ENCODE measurements around the gene SAE1.
"Not testable (repeated sequence)": the region's sequence is repeated elsewhere in the genome, so short reads cannot be mapped to it uniquely, and the experiment has no call there.

SAE1 gene

GRCh38 chr19:47132194-47132852 is 1.7 kb downstream of the SAE1 start:
- DNase-seq, result no peak

- no peak for DNase-seq
Measured at GRCh38 chr19:47133021-47133471, 2.4 kb downstream of the SAE1 start.

- no peak for DNase-seq
Measured at GRCh38 chr19:47134545-47134944, 3.9 kb downstream of the SAE1 start.

GRCh38 chr19:47135156-47135555 is 4.5 kb downstream of the SAE1 start:
- DNase-seq, result no peak

- DNase-seq, result not testable (repeated sequence)
Measured at GRCh38 chr19:47141252-47141651, 10.6 kb downstream of the SAE1 start.

- DNase-seq, result no peak
Measured at GRCh38 chr19:47141695-47142094, 11.1 kb downstream of the SAE1 start.

- no peak for DNase-seq
Measured at GRCh38 chr19:47142779-47143178, 12.1 kb downstream of the SAE1 start.

GRCh38 chr19:47143322-47144073 is 12.9 kb downstream of the SAE1 start:
- no peak for DNase-seq

GRCh38 chr19:47144630-47145029 is 14.0 kb downstream of the SAE1 start:
- DNase-seq, result no peak

- no peak for DNase-seq
Measured at GRCh38 chr19:47145639-47146486, 15.2 kb downstream of the SAE1 start.

GRCh38 chr19:47146920-47147319 is 16.3 kb downstream of the SAE1 start:
- DNase-seq, result no peak

GRCh38 chr19:47151627-47152026 is 21.0 kb downstream of the SAE1 start:
- no peak for DNase-seq

GRCh38 chr19:47152205-47152604 is 21.6 kb downstream of the SAE1 start:
- no peak for DNase-seq

- DNase-seq, result no peak
Measured at GRCh38 chr19:47152632-47153031, 22.0 kb downstream of the SAE1 start.

- no peak for DNase-seq
Measured at GRCh38 chr19:47153266-47153665, 22.6 kb downstream of the SAE1 start.

- DNase-seq, result no peak
Measured at GRCh38 chr19:47155148-47155547, 24.5 kb downstream of the SAE1 start.

GRCh38 chr19:47156861-47157430 is 26.3 kb downstream of the SAE1 start:
- DNase-seq, result no peak

GRCh38 chr19:47157431-47158321 is 27.0 kb downstream of the SAE1 start:
- DNase-seq, result no peak

GRCh38 chr19:47158367-47158791 is 27.7 kb downstream of the SAE1 start:
- no peak for DNase-seq

GRCh38 chr19:47158879-47159503 is 28.4 kb downstream of the SAE1 start:
- no peak for DNase-seq

- no peak for DNase-seq
Measured at GRCh38 chr19:47161876-47162489, 31.3 kb downstream of the SAE1 start.

Measured in NCI-H526 treated with DMSO at 0.1 percent for 48 hours (cell line).